MM.1S (cell line): Measurements from ENCODE around the gene SPTBN1.

Experiments
- DNase-seq: peaks from one replicate; pipeline ENCODE4 v3.0.0-alpha.2; 2015
- H2AFZ ChIP-seq: fragments of 300-600 bp; sonication (generic); 2 replicates; pipeline ENCODE4 v1.6.0; 2016; ENCODE audit warnings: antibody characterized with exemption, low read length
- H3F3A ChIP-seq: fragments of 300-600 bp; sonication (generic); 2 replicates; pipeline ENCODE4 v1.6.1; 2016; ENCODE audit warnings: mild to moderate bottlenecking, antibody characterized with exemption, low read length, moderate library complexity, mixed read lengths; ENCODE audit not compliant: insufficient read depth
- H3K27ac ChIP-seq: fragments of 300-600 bp; sonication (generic); 2 replicates; pipeline ENCODE4 v1.5.1; 2016; ENCODE audit warnings: mild to moderate bottlenecking, low read length
- H3K27me3 ChIP-seq: fragments of 300-600 bp; sonication (generic); replicated peaks from 2 replicates; pipeline ENCODE4 v1.6.0; 2016; ENCODE audit warnings: low read length; ENCODE audit not compliant: insufficient read depth
- H3K36me3 ChIP-seq: fragments of 300-600 bp; sonication (generic); replicated peaks from 2 replicates; pipeline ENCODE4 v1.6.1; 2016; ENCODE audit warnings: mild to moderate bottlenecking, low read length, mixed read lengths; ENCODE audit not compliant: insufficient read depth
- H3K4me1 ChIP-seq: fragments of 300-600 bp; sonication (generic); 2 replicates; pipeline ENCODE4 v1.6.1; 2016; ENCODE audit warnings: low read length, mixed read lengths
- H3K4me2 ChIP-seq: fragments of 300-600 bp; sonication (generic); 2 replicates; pipeline ENCODE4 v1.6.0; 2016; ENCODE audit warnings: low read depth, low read length
- H3K4me3 ChIP-seq: fragments of 300-600 bp; sonication (generic); 2 replicates; pipeline ENCODE4 v1.5.1; 2016; ENCODE audit warnings: low read length, mixed read lengths
- H3K79me2 ChIP-seq: fragments of 300-600 bp; sonication (generic); 2 replicates; pipeline ENCODE4 v1.6.1; 2016; ENCODE audit warnings: mixed run types, low read length, mixed read lengths
- H3K9ac ChIP-seq: fragments of 300-600 bp; sonication (generic); 2 replicates; pipeline ENCODE4 v1.6.1; 2016; ENCODE audit warnings: low read length, mixed read lengths
- H3K9me2 ChIP-seq: fragments of 300-600 bp; sonication (generic); replicated peaks from 2 replicates; pipeline ENCODE4 v1.6.1; 2016; ENCODE audit warnings: mild to moderate bottlenecking, low read length, mixed read lengths; ENCODE audit not compliant: insufficient read depth
- H3K9me3 ChIP-seq: fragments of 300-600 bp; sonication (generic); replicated peaks from 2 replicates; pipeline ENCODE4 v1.6.1; 2016; ENCODE audit warnings: mild to moderate bottlenecking, low read length, mixed read lengths; ENCODE audit not compliant: insufficient read depth
- H4K20me1 ChIP-seq: fragments of 300-600 bp; sonication (generic); 2 replicates; pipeline ENCODE4 v1.6.1; 2016; ENCODE audit warnings: mild to moderate bottlenecking, low read length, moderate library complexity, mixed read lengths; ENCODE audit not compliant: insufficient read depth
- EZH2 ChIP-seq: fragments of 300-600 bp; sonication (generic); optimal IDR thresholded peaks from 2 replicates; pipeline ENCODE3; 2017; ENCODE audit warnings: low read depth, mild to moderate bottlenecking, antibody characterized with exemption, low read length, mixed read lengths
- EZH2phosphoT487 ChIP-seq: fragments of 300-600 bp; sonication (generic); IDR thresholded peaks from 2 replicates; pipeline ENCODE4 v1.6.1; 2018; ENCODE audit warnings: antibody characterized with exemption, low read length
- TF ChIP-seq, protein P1 (sequence below): fragments of 300-600 bp; sonication (generic); IDR thresholded peaks from 2 replicates; pipeline ENCODE4 v1.5.1; 2016; ENCODE audit warnings: antibody characterized with exemption, low read length, mixed read lengths

Gene SPTBN1

DNA sequence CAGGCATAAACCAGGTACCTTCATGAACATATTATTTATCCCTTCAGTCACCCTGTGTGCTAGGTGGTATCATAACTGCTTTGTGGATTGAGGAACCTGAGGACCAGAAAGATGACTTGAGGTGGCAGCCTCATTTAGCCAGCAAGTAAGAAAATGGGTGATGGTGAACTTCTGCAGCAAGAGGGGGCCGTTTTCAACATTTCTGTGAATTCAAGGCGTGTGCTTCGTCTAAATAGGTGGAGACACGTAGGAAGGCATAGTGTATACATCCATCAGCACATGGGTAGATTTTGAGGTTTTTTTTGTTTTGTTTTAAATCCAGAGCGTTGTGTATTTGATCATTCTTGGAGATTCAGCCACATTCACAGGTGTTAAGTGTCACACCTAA lies 118.7 kb downstream of the SPTBN1 start:
- Histone ChIP-seq H3K27ac (no peak overlapping the region), H2AFZ (no peak overlapping the region), H3K4me2 (no peak overlapping the region), H3K9me2 (no peaks in the 10 kb centered on the region), H3K36me3 (no peaks in the 10 kb centered on the region), H3K79me2 (peaks cover 100% of the 10 kb centered on the region), H3F3A (peaks cover 39% of the 10 kb centered on the region), H4K20me1 (peaks cover 13% of the 10 kb centered on the region), H3K27me3 (no peaks in the 10 kb centered on the region), H3K4me3 (no peak overlapping the region), H3K9ac (no peak overlapping the region), H3K9me3 (no peaks in the 10 kb centered on the region), H3K4me1 (peaks cover 87% of the 10 kb centered on the region)
- no peak for DNase-seq
- TF ChIP-seq, protein P1, sequence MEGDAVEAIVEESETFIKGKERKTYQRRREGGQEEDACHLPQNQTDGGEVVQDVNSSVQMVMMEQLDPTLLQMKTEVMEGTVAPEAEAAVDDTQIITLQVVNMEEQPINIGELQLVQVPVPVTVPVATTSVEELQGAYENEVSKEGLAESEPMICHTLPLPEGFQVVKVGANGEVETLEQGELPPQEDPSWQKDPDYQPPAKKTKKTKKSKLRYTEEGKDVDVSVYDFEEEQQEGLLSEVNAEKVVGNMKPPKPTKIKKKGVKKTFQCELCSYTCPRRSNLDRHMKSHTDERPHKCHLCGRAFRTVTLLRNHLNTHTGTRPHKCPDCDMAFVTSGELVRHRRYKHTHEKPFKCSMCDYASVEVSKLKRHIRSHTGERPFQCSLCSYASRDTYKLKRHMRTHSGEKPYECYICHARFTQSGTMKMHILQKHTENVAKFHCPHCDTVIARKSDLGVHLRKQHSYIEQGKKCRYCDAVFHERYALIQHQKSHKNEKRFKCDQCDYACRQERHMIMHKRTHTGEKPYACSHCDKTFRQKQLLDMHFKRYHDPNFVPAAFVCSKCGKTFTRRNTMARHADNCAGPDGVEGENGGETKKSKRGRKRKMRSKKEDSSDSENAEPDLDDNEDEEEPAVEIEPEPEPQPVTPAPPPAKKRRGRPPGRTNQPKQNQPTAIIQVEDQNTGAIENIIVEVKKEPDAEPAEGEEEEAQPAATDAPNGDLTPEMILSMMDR, result no peak
- no peak for TF ChIP-seq EZH2
- TF ChIP-seq EZH2phosphoT487, result no peak

DNA sequence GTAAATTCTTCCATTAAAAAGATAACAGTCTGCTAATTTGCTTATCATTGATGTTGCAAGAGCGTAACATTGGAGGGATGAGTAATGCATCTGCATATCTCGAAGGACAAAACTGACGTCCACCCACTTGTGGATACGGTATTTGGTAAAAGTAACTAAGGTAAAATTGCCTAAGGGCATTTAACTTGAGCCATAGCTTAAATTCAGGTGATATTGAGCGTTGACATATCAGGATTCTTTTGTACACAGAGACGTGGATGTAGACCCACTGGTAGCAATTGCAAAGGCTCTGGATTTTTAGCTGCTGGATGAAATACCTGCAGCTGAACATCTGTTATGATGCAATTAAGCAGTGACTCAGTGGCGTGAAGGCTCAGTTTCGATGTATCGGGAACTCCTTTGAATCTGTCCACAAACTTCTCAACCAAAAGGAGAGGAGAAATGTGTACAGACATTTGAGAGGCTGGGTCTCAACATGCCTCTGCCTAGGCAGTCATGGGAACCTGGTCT lies 119.3 kb downstream of the SPTBN1 start:
- Histone ChIP-seq H4K20me1 (peaks cover 15% of the 10 kb centered on the region), H3K4me2 (no peak overlapping the region), H3K27ac (no peak overlapping the region), H3K4me3 (no peak overlapping the region), H3K36me3 (no peaks in the 10 kb centered on the region), H3K9me2 (no peaks in the 10 kb centered on the region), H3K9me3 (no peaks in the 10 kb centered on the region), H3K4me1 (peaks cover 87% of the 10 kb centered on the region), H3K79me2 (peaks cover 100% of the 10 kb centered on the region), H2AFZ (no peak overlapping the region), H3F3A (peaks cover 33% of the 10 kb centered on the region), H3K9ac (no peak overlapping the region), H3K27me3 (no peaks in the 10 kb centered on the region)
- no peak for TF ChIP-seq EZH2phosphoT487
- TF ChIP-seq, protein P1, result no peak
- TF ChIP-seq EZH2, result no peak
- no peak for DNase-seq

DNA sequence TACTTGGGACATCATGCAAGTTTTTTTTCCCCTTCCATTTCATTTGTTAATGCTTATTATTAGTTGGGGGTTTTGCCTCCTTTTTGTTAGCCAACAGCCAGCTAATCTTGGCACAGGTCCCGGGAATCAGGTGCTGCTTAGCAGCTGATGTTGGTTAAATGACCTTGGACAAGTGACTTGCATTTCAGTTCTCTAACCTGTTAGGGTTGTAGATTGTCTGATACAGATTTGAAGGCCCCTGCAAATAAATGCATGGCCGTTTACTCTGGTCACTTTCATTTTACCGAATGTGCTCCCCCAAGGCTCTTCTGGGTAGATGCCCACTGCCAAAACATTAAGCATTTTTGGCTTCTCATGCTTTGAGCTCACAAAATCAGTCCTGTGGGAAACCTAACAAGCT lies 120.9 kb downstream of the SPTBN1 start:
- Histone ChIP-seq H3K27ac (no peak overlapping the region), H2AFZ (no peak overlapping the region), H3K4me2 (peak overlapping the region; percentile 2; the same call in 1 of the 2 replicates), H3K4me1 (peaks cover 86% of the 10 kb centered on the region), H3K9me3 (no peaks in the 10 kb centered on the region), H4K20me1 (peaks cover 15% of the 10 kb centered on the region), H3F3A (peaks cover 26% of the 10 kb centered on the region), H3K27me3 (no peaks in the 10 kb centered on the region), H3K4me3 (no peak overlapping the region), H3K79me2 (peaks cover 100% of the 10 kb centered on the region), H3K36me3 (no peaks in the 10 kb centered on the region), H3K9ac (no peak overlapping the region), H3K9me2 (no peaks in the 10 kb centered on the region)
- TF ChIP-seq, protein P1, result no peak
- no peak for TF ChIP-seq EZH2phosphoT487
- no peak for TF ChIP-seq EZH2
- no peak for DNase-seq
